ENCODE results near the gene INS. TPM values are rescaled to one million over a fixed set of nuclear protein-coding genes. Genes with fewer than 3 reads are reported as not detected.

INS gene
- total and polyA plus RNA-seq, 2 of the 13 experiments (the other 11 are each of a cell fraction or from before 2014, with no cell fraction given): not detected

DNA sequence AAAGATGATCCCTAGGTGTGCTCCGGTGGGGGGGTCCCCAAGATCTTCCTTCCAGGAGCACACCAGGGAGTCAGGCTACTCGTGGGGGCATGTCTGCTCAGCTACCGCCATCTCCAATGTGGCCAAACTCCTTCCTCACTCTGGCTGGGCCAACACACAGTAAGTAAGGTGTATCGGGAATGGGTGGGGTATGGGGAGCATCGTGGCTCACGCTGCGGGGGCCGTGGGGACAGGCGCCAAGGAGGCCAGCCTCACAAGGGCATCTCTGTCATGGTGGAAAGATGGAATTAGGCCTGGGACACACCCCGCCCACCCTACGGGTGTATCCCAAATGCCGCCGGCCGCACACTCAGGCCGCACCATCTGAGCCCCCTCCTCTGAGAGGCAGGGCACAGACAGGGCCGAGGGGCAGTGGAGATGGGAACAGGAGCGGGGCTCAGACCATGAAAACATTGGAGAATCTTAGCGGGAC is 30.1 kb downstream of the INS start (continued):
- TF ChIP-seq, protein P1, sequence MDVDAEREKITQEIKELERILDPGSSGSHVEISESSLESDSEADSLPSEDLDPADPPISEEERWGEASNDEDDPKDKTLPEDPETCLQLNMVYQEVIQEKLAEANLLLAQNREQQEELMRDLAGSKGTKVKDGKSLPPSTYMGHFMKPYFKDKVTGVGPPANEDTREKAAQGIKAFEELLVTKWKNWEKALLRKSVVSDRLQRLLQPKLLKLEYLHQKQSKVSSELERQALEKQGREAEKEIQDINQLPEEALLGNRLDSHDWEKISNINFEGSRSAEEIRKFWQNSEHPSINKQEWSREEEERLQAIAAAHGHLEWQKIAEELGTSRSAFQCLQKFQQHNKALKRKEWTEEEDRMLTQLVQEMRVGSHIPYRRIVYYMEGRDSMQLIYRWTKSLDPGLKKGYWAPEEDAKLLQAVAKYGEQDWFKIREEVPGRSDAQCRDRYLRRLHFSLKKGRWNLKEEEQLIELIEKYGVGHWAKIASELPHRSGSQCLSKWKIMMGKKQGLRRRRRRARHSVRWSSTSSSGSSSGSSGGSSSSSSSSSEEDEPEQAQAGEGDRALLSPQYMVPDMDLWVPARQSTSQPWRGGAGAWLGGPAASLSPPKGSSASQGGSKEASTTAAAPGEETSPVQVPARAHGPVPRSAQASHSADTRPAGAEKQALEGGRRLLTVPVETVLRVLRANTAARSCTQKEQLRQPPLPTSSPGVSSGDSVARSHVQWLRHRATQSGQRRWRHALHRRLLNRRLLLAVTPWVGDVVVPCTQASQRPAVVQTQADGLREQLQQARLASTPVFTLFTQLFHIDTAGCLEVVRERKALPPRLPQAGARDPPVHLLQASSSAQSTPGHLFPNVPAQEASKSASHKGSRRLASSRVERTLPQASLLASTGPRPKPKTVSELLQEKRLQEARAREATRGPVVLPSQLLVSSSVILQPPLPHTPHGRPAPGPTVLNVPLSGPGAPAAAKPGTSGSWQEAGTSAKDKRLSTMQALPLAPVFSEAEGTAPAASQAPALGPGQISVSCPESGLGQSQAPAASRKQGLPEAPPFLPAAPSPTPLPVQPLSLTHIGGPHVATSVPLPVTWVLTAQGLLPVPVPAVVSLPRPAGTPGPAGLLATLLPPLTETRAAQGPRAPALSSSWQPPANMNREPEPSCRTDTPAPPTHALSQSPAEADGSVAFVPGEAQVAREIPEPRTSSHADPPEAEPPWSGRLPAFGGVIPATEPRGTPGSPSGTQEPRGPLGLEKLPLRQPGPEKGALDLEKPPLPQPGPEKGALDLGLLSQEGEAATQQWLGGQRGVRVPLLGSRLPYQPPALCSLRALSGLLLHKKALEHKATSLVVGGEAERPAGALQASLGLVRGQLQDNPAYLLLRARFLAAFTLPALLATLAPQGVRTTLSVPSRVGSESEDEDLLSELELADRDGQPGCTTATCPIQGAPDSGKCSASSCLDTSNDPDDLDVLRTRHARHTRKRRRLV (CRISPR knock-in tag; IDR thresholded peaks at IDR 0.05): no peak
- TF ChIP-seq, protein P2, sequence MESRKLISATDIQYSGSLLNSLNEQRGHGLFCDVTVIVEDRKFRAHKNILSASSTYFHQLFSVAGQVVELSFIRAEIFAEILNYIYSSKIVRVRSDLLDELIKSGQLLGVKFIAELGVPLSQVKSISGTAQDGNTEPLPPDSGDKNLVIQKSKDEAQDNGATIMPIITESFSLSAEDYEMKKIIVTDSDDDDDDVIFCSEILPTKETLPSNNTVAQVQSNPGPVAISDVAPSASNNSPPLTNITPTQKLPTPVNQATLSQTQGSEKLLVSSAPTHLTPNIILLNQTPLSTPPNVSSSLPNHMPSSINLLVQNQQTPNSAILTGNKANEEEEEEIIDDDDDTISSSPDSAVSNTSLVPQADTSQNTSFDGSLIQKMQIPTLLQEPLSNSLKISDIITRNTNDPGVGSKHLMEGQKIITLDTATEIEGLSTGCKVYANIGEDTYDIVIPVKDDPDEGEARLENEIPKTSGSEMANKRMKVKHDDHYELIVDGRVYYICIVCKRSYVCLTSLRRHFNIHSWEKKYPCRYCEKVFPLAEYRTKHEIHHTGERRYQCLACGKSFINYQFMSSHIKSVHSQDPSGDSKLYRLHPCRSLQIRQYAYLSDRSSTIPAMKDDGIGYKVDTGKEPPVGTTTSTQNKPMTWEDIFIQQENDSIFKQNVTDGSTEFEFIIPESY (CRISPR knock-in tag; IDR thresholded peaks at IDR 0.05): peak; percentile 79; the same call in 1 of the 2 replicates
- TF ChIP-seq CREM (IDR thresholded peaks at IDR 0.05) (no peak), CREM (CRISPR knock-in tag; IDR thresholded peaks at IDR 0.05) (no peak), ZNF782 (CRISPR knock-in tag; IDR thresholded peaks at IDR 0.05; ENCODE audit: borderline replicate concordance) (no peak), NFYB (CRISPR knock-in tag; IDR thresholded peaks at IDR 0.05) (no peak), KDM4B (CRISPR knock-in tag; IDR thresholded peaks at IDR 0.05) (no peak), RFXANK (CRISPR knock-in tag; IDR thresholded peaks at IDR 0.05) (no peak), ZNF143 (CRISPR knock-in tag; IDR thresholded peaks at IDR 0.05) (no peak), KLF9 (CRISPR knock-in tag; IDR thresholded peaks at IDR 0.05; ENCODE audit: low read depth) (no peak), SAP130 (CRISPR knock-in tag; IDR thresholded peaks at IDR 0.05; ENCODE audit: low read depth) (no peak), CBX1 (IDR thresholded peaks at IDR 0.05; ENCODE audit: low read depth) (no peak), ATF1 (CRISPR knock-in tag; IDR thresholded peaks at IDR 0.05) (no peak)
- TF ChIP-seq, protein P3, sequence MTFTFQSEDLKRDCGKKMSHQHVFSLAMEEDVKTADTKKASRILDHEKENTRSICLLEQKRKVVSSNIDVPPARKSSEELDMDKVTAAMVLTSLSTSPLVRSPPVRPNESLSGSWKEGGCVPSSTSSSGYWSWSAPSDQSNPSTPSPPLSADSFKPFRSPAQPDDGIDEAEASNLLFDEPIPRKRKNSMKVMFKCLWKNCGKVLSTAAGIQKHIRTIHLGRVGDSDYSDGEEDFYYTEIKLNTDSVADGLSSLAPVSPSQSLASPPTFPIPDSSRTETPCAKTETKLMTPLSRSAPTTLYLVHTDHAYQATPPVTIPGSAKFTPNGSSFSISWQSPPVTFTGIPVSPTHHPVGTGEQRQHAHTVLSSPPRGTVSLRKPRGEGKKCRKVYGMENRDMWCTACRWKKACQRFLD (CRISPR knock-in tag; IDR thresholded peaks at IDR 0.05; ENCODE audit: borderline replicate concordance): no peak
- TF ChIP-seq, protein P4, sequence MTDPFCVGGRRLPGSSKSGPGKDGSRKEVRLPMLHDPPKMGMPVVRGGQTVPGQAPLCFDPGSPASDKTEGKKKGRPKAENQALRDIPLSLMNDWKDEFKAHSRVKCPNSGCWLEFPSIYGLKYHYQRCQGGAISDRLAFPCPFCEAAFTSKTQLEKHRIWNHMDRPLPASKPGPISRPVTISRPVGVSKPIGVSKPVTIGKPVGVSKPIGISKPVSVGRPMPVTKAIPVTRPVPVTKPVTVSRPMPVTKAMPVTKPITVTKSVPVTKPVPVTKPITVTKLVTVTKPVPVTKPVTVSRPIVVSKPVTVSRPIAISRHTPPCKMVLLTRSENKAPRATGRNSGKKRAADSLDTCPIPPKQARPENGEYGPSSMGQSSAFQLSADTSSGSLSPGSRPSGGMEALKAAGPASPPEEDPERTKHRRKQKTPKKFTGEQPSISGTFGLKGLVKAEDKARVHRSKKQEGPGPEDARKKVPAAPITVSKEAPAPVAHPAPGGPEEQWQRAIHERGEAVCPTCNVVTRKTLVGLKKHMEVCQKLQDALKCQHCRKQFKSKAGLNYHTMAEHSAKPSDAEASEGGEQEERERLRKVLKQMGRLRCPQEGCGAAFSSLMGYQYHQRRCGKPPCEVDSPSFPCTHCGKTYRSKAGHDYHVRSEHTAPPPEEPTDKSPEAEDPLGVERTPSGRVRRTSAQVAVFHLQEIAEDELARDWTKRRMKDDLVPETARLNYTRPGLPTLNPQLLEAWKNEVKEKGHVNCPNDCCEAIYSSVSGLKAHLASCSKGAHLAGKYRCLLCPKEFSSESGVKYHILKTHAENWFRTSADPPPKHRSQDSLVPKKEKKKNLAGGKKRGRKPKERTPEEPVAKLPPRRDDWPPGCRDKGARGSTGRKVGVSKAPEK (CRISPR knock-in tag; IDR thresholded peaks at IDR 0.05; ENCODE audit: borderline replicate concordance): no peak; the same call in 1 of the 2 replicates
- TF ChIP-seq, protein P5, sequence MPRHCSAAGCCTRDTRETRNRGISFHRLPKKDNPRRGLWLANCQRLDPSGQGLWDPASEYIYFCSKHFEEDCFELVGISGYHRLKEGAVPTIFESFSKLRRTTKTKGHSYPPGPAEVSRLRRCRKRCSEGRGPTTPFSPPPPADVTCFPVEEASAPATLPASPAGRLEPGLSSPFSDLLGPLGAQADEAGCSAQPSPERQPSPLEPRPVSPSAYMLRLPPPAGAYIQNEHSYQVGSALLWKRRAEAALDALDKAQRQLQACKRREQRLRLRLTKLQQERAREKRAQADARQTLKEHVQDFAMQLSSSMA (CRISPR knock-in tag; IDR thresholded peaks at IDR 0.05): no peak
- TF ChIP-seq, protein P6, sequence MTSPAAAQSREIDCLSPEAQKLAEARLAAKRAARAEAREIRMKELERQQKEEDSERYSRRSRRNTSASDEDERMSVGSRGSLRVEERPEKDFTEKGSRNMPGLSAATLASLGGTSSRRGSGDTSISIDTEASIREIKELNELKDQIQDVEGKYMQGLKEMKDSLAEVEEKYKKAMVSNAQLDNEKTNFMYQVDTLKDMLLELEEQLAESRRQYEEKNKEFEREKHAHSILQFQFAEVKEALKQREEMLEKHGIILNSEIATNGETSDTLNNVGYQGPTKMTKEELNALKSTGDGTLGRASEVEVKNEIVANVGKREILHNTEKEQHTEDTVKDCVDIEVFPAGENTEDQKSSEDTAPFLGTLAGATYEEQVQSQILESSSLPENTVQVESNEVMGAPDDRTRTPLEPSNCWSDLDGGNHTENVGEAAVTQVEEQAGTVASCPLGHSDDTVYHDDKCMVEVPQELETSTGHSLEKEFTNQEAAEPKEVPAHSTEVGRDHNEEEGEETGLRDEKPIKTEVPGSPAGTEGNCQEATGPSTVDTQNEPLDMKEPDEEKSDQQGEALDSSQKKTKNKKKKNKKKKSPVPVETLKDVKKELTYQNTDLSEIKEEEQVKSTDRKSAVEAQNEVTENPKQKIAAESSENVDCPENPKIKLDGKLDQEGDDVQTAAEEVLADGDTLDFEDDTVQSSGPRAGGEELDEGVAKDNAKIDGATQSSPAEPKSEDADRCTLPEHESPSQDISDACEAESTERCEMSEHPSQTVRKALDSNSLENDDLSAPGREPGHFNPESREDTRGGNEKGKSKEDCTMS (CRISPR knock-in tag; conservative IDR thresholded peaks at IDR 0.05): no peak

Measured in HepG2 (cell line).